Esophagus squamous epithelium (tissue), 5 donors: ENCODE data around the gene CRNKL1. TPM values are rescaled to one million over a fixed set of nuclear protein-coding genes. Genes with fewer than 3 reads are reported as not detected.

Experiments used
- DNase-seq: peaks from one replicate; lab custom pipeline; 2025; lab: John Stamatoyannopoulos, UW
- H3K27ac ChIP-seq, 4 donors: fragments of 200-600 bp; sonication (generic); one replicate each; pipeline ENCODE4 v1.5.1; 2016 to 2019; ENCODE audit warnings: mild to moderate bottlenecking in 1 of 4
- H3K27me3 ChIP-seq, 4 donors: fragments of 200-600 bp; sonication (generic); 1 replicate in 3 of 4; 2 replicates in 1 of 4; pipeline versions ENCODE4 v1.5.1 to v1.6.0; 2017 to 2021; ENCODE audit warnings: antibody characterized with exemption in 1 of 4
- H3K36me3 ChIP-seq, 3 donors: fragments of 200-600 bp; sonication (generic); one replicate each; pipeline ENCODE4 v1.5.1; 2016 to 2019
- H3K4me1 ChIP-seq, 3 donors: fragments of 200-600 bp; sonication (generic); one replicate each; pipeline ENCODE4 v1.5.1; 2017 to 2019
- H3K4me3 ChIP-seq, 4 donors: fragments of 200-600 bp; sonication (generic); 1 replicate in 3 of 4; 2 replicates in 1 of 4; pipeline ENCODE4 v1.5.1; 2016 to 2019; ENCODE audit warnings: mild to moderate bottlenecking in 2 of 4, moderate library complexity in 1 of 4
- H3K9me3 ChIP-seq, 3 donors: fragments of 200-600 bp; sonication (generic); one replicate each; pipeline ENCODE4 v1.5.1; 2016 to 2019
- POLR2A ChIP-seq, 4 donors: fragments of 450-650 bp; IDR thresholded peaks; one replicate each; pipeline ENCODE4 v1.6.1; 2017; ENCODE audit warnings: antibody characterized with exemption in 4 of 4, mild to moderate bottlenecking in 4 of 4, moderate library complexity in 3 of 4
- WGBS, 2 donors: methylation state at CpG; one replicate each; pipeline ENCODE4 v1.1.5; 2018; 5-methylcytosine and 5-hydroxymethylcytosine counted together
- intact Hi-C: fragments of 100-400 bp; cut with DNase I; formaldehyde crosslinking; loops from one replicate; pipeline ENCODE4 v1.15.0; 2022
- total RNA-seq, 4 donors: library from RNA; depleted of rRNA; stranded (reverse); fragments of >200 nt; gene quantifications; one replicate each; pipeline ENCODE4 v1.1.0, GENCODE V29; 2016
- TF ChIP-seq, protein P1 (sequence below), 6 experiments: fragments of 450-650 bp in 4 of 6; fragments of 200-600 bp in 2 of 6; sonication (generic) in 2 of 6; IDR thresholded peaks; one replicate each; pipeline ENCODE4 v1.5.1; 2016 to 2019; ENCODE audit warnings: antibody characterized with exemption in 6 of 6, mild to moderate bottlenecking in 4 of 6, moderate library complexity in 4 of 6
- donor health status: DM: yes; HTN: yes; CAD: no.

CRNKL1 gene
- total RNA-seq, 4 donors from 2014 or later = 9.3 to 19.4 (median 15.8) TPM

DNA sequence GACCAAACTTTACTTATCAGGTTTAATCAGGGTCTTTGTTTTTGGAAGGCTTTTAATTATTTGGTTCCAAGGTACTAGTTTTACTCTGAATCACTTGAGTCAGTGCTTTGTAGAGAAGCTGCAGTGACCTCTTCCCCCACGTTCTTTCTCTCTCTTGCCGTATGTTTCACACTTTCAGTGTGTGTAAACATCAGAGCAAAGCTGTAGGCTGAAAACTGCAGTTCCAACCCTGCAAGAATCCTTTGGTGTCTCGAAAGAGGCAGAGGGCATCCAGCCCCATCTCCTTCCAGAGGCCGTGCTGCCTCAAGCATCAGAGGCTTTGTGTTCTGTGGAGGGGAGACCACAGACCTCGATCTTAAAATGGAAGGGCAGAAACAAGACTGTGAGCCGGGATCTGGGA, 42.1 kb upstream of the CRNKL1 start:
- H3K27me3 ChIP-seq = no peaks in the 10 kb centered on the region
- 68 to 86% methylated on average over 6 of the region's 6 CpGs for WGBS, 2 donors
- H3K27ac ChIP-seq = no peak overlapping the region
- DNase-seq = no peak
- peaks cover 0 to 7% (median 0%) of the 10 kb centered on the region in 3 donors for H3K4me1 ChIP-seq
- no peaks in the 10 kb centered on the region for H3K9me3 ChIP-seq
- intact Hi-C loops = no loop called here
- TF ChIP-seq POLR2A (IDR thresholded peaks at IDR 0.05) = no peak
- TF ChIP-seq, protein P1, sequence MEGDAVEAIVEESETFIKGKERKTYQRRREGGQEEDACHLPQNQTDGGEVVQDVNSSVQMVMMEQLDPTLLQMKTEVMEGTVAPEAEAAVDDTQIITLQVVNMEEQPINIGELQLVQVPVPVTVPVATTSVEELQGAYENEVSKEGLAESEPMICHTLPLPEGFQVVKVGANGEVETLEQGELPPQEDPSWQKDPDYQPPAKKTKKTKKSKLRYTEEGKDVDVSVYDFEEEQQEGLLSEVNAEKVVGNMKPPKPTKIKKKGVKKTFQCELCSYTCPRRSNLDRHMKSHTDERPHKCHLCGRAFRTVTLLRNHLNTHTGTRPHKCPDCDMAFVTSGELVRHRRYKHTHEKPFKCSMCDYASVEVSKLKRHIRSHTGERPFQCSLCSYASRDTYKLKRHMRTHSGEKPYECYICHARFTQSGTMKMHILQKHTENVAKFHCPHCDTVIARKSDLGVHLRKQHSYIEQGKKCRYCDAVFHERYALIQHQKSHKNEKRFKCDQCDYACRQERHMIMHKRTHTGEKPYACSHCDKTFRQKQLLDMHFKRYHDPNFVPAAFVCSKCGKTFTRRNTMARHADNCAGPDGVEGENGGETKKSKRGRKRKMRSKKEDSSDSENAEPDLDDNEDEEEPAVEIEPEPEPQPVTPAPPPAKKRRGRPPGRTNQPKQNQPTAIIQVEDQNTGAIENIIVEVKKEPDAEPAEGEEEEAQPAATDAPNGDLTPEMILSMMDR (IDR thresholded peaks at IDR 0.05) = no peak
- no peaks in the 10 kb centered on the region for H3K36me3 ChIP-seq
- no peak overlapping the region for H3K4me3 ChIP-seq

DNA sequence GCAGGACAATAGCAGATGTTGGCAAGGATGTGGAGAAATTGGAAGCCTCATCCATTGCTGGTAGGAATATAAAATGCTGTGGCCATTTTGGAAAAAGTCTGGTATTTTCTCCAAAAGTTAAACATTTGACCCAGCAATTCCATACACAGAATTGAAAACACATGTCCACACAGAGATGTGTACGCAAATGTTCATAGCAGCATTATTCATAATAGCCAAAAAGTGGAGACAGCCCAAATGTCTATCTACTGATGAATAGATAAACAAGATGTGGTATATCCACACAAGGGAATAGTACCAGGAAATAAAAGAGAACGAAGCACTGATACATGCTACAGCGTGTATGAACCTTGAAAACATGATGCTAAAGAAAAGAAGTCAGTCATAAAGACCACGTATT, 40.6 kb upstream of the CRNKL1 start:
- Histone ChIP-seq H3K36me3 (no peaks in the 10 kb centered on the region), H3K4me1 (peaks cover 0 to 14% (median 0%) of the 10 kb centered on the region in 3 donors), H3K4me3 (no peak overlapping the region), H3K27me3 (peaks cover 0 to 5% (median 0%) of the 10 kb centered on the region in 4 donors), H3K27ac (no peak overlapping the region), H3K9me3 (no peaks in the 10 kb centered on the region)
- intact Hi-C loops = no loop called here
- WGBS, 2 donors = 36 to 46% methylated on average over 4 of the region's 4 CpGs
- TF ChIP-seq POLR2A (IDR thresholded peaks at IDR 0.05) = no peak
- TF ChIP-seq, protein P1 (IDR thresholded peaks at IDR 0.05) = no peak
- no peak for DNase-seq

DNA sequence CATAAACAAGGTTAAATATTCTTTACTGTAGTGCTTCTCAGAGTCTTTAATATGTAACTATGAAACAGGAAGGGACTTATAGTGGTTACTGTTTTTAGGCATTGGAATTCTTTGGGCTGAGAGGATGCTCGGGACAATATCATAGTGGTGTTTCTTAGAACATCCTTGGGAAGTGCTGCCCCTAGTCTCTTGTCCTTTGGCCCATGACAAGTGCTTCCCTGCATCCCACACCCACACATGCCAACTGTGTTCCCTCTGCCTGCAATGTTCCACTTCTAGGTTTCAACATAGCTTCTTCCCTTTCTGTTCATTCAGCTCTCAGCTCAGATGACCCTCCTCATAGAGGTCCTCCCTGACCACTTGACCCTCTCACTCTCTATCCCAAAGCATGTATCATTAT, 37.7 kb upstream of the CRNKL1 start:
- 86 to 89% methylated on average over 1 of the region's 1 CpG for WGBS, 2 donors
- TF ChIP-seq POLR2A (IDR thresholded peaks at IDR 0.05) = no peak
- TF ChIP-seq, protein P1 (IDR thresholded peaks at IDR 0.05) = no peak
- Histone ChIP-seq H3K27ac (no peak overlapping the region), H3K36me3 (no peaks in the 10 kb centered on the region), H3K4me1 (peaks cover 0 to 23% (median 8%) of the 10 kb centered on the region in 3 donors), H3K27me3 (peaks cover 0 to 5% (median 0%) of the 10 kb centered on the region in 4 donors), H3K4me3 (no peak overlapping the region), H3K9me3 (no peaks in the 10 kb centered on the region)
- intact Hi-C loops = no loop called here
- DNase-seq = no peak

DNA sequence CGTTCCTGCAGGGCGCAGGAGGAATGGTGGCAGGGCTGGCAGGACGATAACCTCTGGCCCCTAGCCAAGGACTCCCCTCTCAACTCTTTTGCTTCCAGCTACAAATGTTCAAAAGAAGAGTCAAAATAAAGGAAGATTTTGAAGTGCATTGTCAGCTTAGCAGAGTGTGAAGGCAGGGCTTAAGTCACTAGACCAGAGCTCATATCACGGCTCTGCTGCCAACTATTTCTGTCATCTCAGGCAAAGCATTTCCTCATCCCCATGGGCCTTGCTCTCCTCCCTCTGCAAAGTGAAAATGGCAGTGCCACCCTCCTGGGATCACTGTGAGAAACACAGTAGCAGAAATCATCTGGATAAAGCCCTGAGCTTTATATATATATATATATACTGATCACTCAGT, 36.8 kb upstream of the CRNKL1 start:
- Histone ChIP-seq H3K27me3 (peaks cover 0 to 5% (median 0%) of the 10 kb centered on the region in 4 donors), H3K9me3 (no peaks in the 10 kb centered on the region), H3K36me3 (no peaks in the 10 kb centered on the region), H3K27ac (no peak overlapping the region), H3K4me3 (no peak overlapping the region), H3K4me1 (peaks cover 0 to 32% (median 8%) of the 10 kb centered on the region in 3 donors)
- 57 to 72% methylated on average over 1 to 4 of the region's 4 CpGs for WGBS, 2 donors
- no peak for DNase-seq
- TF ChIP-seq POLR2A (IDR thresholded peaks at IDR 0.05) = no peak
- TF ChIP-seq, protein P1 (IDR thresholded peaks at IDR 0.05) = no peak
- intact Hi-C loops = no loop called here

DNA sequence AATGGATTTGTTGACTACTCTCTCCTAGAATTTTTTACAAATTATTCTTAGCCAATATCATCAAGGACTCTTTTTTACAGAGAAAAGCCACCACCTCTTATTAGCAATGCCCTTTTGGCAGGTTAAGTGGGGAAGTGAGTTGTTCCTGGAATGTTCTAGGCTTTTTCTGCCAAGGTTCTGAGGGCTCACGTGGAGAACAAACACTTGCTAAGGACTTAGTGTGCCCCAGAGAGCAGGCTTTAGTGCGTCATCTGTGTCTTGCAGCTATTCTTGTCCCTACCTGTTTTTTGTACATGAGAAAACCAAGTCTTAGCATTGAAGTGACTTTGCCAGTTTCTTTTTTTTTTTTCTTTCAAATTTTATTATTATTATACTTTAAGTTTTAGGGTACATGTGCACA, 33.5 kb upstream of the CRNKL1 start:
- no peak overlapping the region for H3K4me3 ChIP-seq
- peaks cover 0 to 45% (median 8%) of the 10 kb centered on the region in 3 donors for H3K4me1 ChIP-seq
- H3K9me3 ChIP-seq = no peaks in the 10 kb centered on the region
- 18 to 29% methylated on average over 2 of the region's 2 CpGs for WGBS, 2 donors
- TF ChIP-seq, protein P1 (IDR thresholded peaks at IDR 0.05) = no peak
- TF ChIP-seq POLR2A (IDR thresholded peaks at IDR 0.05) = no peak
- H3K27me3 ChIP-seq = peaks cover 0 to 19% (median 0%) of the 10 kb centered on the region in 4 donors
- H3K36me3 ChIP-seq = no peaks in the 10 kb centered on the region
- no peak for DNase-seq
- intact Hi-C loops = no loop called here
- H3K27ac ChIP-seq = no peak overlapping the region
